Activated CD4-positive, alpha-beta T cell treated with anti-CD3 and anti-CD28 coated beads for 24 hours (primary cell): ENCODE results near the gene PRR12.
A peak's percentile ranks its signal among the peaks of the same experiment; 100 is the strongest.

ENCODE experiments used
- DNase-seq, 2 donors: peaks; one replicate each; pipeline ENCODE4 v3.0.0-alpha.2; 2020; ENCODE audit warnings: low read depth in 2 of 2

Gene PRR12

DNA sequence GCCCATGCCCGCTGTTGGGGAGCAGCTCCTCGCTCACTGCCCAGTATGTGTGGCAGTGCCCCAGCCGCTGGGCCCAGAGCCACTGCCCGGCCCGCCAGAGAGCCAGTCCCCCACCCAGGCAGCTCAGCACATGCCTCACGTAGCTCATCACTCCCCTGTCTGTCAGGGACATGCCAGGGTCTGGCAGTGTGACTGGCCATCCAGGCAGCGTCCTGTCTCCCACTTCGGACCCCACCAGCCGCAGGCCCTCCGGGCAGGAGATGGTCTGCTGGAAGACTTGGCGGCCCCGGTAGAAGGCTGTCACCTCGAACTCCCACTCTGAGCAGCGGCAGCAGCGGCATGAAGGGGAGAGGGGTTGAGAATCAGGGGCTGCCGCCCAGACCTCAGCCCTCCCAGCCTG, 71.0 kb downstream of the PRR12 start:
- DNase-seq, result no peak

DNA sequence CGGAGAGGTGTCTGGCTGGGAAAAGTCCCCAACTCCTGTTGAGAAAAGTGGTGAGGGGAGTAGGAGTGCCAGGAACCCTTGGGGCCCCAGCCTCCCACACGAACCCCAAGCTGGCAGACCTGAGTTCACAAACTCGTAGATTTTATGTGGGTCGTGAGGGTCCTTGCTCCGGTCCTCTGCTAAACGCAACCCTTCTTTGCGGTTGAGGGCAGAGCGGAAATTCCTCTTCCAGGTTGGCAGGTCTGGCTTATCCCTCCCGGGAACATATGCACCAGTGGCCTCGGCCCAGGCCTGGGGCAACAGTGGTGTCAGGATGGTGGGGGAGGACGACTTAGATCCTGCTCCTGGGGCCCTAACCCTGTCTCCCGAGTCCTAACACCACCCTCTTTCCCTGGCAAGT, 72.2 kb downstream of the PRR12 start:
- no peak for DNase-seq

DNA sequence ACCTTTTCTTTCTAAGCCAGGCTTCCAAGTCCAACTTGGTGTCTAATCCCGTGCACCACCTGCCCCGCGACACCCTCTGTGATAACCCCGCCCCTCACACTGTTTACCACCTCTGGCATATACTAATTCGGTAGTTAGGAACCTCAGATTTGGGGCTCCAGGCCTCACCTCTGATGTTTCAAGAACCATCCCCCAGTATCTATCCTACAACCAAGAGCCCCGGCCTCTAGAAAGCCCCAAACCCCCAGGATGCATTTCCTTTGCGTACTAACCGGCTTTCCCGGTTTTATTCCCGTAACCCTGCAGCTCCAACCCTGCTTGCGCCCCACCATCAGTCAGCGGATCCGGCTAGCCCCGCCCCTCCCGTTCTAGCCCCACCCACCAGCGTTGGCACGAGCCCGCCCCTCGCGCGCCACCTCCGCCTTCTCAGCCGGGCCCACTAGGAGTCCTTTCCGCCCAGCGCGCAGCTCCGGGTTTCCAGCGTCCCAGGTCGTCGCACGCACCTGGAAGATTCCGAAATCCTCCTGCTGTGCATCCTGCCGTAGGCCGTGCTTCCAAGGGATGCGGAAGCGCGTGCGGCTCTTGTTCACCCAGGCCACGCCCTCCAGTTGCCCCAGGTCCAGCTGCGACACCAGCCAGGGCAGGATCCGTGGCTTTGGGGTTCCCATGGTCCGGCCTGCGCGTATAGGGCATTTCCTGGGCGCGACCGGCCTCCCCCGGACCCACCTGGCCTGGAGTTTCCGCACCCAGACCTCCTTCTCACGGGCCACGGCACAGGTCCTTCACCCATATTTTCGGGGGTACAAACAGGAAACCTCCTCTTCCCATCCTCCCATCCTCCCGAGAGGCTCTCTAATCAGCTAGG, 73.4 kb downstream of the PRR12 start:
- DNase-seq, result peak; percentile 89 to 97

DNA sequence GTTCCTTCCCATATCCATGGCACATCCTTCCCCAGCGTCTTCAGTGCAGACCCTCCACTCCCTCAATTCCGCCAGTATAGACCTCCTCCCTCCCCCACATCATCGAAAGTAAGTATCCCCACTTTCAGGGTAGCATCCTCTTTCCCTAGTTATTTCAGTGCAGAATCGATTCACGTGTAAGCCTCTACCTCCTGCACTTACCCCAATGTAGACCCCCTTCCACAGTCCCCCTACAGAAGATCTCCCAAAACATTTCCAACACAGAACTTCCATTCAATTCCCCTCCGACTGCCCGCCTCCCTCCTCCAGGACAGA, 74.0 kb downstream of the PRR12 start:
- no peak for DNase-seq

DNA sequence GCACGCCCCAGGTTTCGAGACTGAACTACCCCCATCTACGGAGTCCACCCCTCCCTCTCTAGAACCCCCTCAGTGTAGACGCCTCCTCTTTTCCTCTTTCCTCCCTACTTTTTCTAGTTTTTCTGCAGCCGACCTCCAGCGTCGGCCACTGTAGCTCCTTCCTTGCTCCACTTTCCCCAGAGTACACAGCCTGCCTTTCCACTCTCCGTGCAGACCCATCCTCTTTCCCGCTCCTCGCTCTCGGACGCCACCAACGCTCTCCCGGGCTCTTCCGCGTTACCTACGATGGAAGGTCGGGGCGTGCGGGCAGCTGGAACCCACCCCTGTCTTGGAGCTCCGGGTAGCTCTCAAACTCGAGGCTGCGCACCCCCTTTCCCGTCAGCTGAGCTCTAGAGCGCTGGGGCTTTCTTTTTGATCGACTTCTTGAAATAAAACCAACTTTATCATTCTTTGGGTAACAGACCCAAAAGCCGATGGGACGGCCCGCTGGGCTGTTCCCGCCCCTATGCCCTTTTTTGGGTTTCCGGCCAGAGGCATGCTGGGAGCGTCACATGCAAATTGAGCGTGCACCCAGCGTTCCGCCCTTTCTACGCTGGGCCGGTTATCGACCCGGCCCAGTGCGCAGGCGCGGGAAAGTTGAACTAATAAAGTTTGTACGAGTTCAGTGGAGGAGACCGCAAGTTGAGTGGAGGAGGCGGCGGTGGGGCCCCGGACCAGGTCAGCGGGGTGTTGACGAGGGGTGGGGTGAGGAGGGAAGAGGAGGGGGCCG, 74.6 kb downstream of the PRR12 start, which contains the start of the genes BCL2L12 and IRF3:
TSS of gene BCL2L12 (plus strand) at position 583 of the 769 bp plus-strand sequence. CDS start 760 bp downstream, outside the sequence.
TSS of gene IRF3 (minus strand) at position 507 of the 769 bp plus-strand sequence. CDS start 1,019 bp downstream, outside the sequence.
- DNase-seq, result peak; percentile 99 to 100

DNA sequence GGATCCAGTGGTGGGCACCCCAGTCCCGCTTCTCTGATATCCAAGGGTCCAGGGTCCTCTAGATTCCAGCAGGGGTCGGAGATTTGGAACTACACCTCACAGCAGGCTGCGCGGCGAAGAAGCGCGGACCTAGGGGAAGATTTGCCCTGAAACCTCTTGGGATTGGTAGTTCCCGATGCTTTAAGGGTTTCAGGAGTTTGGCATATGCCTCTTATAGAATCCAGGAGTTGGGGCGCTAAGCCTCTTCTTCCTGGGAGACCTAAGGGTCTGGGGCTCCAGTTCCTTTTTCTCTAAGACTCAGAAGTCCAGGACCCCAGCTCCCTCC, 75.1 kb downstream of the PRR12 start:
- no peak for DNase-seq

DNA sequence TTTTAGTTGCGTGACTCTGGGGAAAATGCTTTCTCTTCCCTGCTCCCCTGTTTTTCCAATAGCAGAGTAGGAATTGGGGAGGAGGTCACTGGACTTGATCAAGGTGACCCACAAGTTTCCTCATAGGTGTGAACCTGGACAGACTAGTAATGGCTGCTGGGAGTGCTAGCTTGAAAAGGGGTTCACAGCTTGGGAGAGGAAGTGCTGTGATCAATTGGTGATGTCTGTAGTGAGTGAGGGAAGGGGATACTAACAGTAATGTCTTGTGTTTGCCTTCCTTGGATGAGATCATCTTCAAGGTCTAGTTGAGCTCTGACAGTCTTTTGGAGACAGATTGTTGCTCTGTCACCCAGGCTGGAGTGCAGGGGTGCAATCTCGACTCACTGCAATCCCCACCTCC, 76.5 kb downstream of the PRR12 start:
- DNase-seq, result no peak

DNA sequence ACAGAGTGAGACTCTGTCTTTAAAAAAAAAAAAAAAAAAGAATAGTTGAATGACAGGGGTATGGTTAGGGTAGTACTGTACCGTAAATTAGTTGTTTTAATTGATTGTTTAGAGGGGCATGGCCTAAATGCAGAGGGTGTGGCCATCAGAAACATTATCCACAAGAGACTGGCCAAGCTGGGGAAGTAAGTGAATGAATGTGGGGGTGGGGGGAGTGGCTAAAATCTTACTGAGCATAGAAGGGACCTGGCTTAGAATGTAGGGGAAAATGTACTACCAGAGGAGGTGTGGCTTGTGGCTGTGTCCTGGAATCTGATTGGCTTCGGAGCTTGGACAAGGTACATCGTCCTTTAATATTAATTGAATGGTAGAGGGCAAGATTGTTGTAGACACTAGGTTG, 78.5 kb downstream of the PRR12 start:
- DNase-seq, result no peak

DNA sequence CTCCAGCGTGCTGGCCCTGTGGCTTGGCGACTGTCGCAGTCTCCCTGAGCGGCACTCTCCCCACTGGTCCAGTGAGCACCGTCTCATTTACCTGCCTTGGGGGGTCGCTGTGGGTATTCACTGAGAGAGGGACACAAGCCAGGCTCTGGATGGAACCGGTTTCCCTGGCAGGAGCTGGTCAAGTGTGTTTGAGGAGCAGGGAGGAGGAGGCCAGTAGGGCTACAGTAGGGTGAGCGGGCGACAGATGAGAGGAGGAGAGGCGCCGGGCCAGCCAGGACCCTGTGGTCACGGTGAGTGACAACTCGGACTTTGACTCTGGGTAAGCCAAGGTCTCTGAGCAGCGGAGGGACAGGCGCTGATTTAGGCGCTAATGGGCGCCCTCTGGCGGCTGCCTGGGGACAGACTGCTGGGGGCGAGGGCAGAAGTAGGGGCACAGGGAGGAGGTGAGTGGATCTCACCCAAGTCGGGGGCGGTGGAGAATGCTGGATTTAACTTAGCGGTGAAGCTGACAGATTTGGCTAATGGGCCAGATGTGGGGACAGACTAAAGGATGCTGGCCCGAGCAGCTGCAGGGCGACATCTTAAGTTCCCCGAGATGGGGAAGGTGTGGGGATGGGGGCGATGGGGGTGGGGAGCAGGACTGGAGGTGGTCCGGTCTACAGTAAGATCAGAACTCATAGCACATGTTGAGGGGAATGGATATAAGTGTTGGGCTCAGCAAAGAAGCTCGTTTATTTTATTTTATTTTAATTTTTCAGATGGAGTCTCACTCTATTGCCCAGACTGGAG, 81.3 kb downstream of the PRR12 start:
- peak; percentile 65 to 72 for DNase-seq
